Measurements from ENCODE around the gene ZNF398. TPM values are rescaled to one million over a fixed set of nuclear protein-coding genes. Genes with fewer than 3 reads are reported as not detected.

Gene ZNF398
- total and polyA plus RNA-seq, 10 of the 15 experiments (the other 5 are each of a cell fraction or from before 2014, with no cell fraction given) = 2.3 to 15.3 (median 10.0) TPM

DNA sequence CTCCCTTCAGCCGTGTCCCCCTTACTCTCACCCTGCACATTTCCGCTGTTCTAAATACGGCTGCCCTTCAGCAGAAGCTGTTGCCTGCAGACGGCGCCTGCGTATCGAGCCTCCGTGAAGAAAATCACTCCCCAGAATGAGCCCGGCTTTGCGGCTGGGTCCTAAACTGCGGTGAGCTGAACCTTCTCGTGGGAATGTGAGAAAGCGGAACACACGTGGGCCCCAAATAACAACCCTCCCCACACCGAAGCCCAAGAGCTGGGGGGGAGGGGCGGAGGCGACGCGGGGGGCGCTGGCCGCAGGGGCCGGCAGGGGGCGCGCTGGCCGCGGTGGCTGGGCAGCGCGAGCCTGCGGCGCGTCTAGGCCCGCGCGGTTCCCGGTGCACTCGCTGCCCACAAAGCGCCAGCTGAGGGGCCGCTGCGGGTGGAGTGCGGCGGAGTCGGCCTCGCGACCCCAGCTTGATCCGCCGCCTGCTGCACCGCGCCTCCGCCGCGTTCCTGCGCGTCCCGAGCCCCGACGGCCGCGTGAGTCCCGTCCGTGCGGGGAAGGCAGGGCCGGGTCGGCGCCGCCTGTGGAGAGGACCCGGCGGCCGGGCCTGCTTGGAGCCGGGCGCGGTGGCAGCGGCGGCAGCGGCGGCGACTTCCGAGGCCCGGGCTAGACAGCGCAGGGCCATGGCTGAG is at the start of gene ZNF398 (continued):
- TF ChIP-seq, protein P1, sequence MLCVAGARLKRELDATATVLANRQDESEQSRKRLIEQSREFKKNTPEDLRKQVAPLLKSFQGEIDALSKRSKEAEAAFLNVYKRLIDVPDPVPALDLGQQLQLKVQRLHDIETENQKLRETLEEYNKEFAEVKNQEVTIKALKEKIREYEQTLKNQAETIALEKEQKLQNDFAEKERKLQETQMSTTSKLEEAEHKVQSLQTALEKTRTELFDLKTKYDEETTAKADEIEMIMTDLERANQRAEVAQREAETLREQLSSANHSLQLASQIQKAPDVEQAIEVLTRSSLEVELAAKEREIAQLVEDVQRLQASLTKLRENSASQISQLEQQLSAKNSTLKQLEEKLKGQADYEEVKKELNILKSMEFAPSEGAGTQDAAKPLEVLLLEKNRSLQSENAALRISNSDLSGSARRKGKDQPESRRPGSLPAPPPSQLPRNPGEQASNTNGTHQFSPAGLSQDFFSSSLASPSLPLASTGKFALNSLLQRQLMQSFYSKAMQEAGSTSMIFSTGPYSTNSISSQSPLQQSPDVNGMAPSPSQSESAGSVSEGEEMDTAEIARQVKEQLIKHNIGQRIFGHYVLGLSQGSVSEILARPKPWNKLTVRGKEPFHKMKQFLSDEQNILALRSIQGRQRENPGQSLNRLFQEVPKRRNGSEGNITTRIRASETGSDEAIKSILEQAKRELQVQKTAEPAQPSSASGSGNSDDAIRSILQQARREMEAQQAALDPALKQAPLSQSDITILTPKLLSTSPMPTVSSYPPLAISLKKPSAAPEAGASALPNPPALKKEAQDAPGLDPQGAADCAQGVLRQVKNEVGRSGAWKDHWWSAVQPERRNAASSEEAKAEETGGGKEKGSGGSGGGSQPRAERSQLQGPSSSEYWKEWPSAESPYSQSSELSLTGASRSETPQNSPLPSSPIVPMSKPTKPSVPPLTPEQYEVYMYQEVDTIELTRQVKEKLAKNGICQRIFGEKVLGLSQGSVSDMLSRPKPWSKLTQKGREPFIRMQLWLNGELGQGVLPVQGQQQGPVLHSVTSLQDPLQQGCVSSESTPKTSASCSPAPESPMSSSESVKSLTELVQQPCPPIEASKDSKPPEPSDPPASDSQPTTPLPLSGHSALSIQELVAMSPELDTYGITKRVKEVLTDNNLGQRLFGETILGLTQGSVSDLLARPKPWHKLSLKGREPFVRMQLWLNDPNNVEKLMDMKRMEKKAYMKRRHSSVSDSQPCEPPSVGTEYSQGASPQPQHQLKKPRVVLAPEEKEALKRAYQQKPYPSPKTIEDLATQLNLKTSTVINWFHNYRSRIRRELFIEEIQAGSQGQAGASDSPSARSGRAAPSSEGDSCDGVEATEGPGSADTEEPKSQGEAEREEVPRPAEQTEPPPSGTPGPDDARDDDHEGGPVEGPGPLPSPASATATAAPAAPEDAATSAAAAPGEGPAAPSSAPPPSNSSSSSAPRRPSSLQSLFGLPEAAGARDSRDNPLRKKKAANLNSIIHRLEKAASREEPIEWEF (IDR thresholded peaks at IDR 0.05; ENCODE audit: insufficient replicate concordance, low read depth, low read length) = peak; percentile 33
- TF ChIP-seq SPI1 (IDR thresholded peaks at IDR 0.05; ENCODE audit: borderline replicate concordance, insufficient read depth, low read depth, low read length) (peak; percentile 62; the same call in 1 of the 2 replicates), SMAD1 (IDR thresholded peaks at IDR 0.05; ENCODE audit: low read depth, partially characterized antibody) (peak; percentile 39), IRF4 (IDR thresholded peaks at IDR 0.05; ENCODE audit: low read depth, low read length) (no peak), CREM (IDR thresholded peaks at IDR 0.05; ENCODE audit: low read depth) (peak; percentile 51), BCL11A (IDR thresholded peaks at IDR 0.05; ENCODE audit: low read depth, low read length) (no peak), ZNF384 (IDR thresholded peaks at IDR 0.05; ENCODE audit: borderline replicate concordance, low read depth, low read length) (no peak), STAT3 (IDR thresholded peaks at IDR 0.05; ENCODE audit: low read depth, low read length) (no peak), POLR2A (IDR thresholded peaks at IDR 0.05; ENCODE audit: low read depth, low read length) (peak; percentile 86), TCF12 (IDR thresholded peaks at IDR 0.05; ENCODE audit: low read depth, low read length) (no peak), POLR2AphosphoS2 (IDR thresholded peaks at IDR 0.05; ENCODE audit: low read depth, low read length) (0 out of 2 replicates have a peak, but pooled peaks have one; percentile 45), TCF7 (IDR thresholded peaks at IDR 0.05; ENCODE audit: borderline replicate concordance) (no peak), NBN (IDR thresholded peaks at IDR 0.05) (peak; percentile 89)
- TF ChIP-seq, protein P2, sequence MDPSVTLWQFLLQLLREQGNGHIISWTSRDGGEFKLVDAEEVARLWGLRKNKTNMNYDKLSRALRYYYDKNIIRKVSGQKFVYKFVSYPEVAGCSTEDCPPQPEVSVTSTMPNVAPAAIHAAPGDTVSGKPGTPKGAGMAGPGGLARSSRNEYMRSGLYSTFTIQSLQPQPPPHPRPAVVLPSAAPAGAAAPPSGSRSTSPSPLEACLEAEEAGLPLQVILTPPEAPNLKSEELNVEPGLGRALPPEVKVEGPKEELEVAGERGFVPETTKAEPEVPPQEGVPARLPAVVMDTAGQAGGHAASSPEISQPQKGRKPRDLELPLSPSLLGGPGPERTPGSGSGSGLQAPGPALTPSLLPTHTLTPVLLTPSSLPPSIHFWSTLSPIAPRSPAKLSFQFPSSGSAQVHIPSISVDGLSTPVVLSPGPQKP (IDR thresholded peaks at IDR 0.05; ENCODE audit: low read depth, low read length) = 0 out of 2 replicates have a peak, but pooled peaks have one; percentile 14
- TF ChIP-seq, protein P3, sequence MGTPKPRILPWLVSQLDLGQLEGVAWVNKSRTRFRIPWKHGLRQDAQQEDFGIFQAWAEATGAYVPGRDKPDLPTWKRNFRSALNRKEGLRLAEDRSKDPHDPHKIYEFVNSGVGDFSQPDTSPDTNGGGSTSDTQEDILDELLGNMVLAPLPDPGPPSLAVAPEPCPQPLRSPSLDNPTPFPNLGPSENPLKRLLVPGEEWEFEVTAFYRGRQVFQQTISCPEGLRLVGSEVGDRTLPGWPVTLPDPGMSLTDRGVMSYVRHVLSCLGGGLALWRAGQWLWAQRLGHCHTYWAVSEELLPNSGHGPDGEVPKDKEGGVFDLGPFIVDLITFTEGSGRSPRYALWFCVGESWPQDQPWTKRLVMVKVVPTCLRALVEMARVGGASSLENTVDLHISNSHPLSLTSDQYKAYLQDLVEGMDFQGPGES (IDR thresholded peaks at IDR 0.05) = no peak
- TF ChIP-seq, protein P4, sequence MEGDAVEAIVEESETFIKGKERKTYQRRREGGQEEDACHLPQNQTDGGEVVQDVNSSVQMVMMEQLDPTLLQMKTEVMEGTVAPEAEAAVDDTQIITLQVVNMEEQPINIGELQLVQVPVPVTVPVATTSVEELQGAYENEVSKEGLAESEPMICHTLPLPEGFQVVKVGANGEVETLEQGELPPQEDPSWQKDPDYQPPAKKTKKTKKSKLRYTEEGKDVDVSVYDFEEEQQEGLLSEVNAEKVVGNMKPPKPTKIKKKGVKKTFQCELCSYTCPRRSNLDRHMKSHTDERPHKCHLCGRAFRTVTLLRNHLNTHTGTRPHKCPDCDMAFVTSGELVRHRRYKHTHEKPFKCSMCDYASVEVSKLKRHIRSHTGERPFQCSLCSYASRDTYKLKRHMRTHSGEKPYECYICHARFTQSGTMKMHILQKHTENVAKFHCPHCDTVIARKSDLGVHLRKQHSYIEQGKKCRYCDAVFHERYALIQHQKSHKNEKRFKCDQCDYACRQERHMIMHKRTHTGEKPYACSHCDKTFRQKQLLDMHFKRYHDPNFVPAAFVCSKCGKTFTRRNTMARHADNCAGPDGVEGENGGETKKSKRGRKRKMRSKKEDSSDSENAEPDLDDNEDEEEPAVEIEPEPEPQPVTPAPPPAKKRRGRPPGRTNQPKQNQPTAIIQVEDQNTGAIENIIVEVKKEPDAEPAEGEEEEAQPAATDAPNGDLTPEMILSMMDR (IDR thresholded peaks at IDR 0.05 in 2 of 3, conservative IDR thresholded peaks at IDR 0.05 in 1 of 3; ENCODE audit: control insufficient read depth in 2 of 3, extremely low read depth in 1 of 3, insufficient read depth in 1 of 3, low read depth in 3 of 3, low read length in 3 of 3) = peak; percentile 57 to 67 (median 60); a peak in 5 of 6 replicates
- TF ChIP-seq, protein P5, sequence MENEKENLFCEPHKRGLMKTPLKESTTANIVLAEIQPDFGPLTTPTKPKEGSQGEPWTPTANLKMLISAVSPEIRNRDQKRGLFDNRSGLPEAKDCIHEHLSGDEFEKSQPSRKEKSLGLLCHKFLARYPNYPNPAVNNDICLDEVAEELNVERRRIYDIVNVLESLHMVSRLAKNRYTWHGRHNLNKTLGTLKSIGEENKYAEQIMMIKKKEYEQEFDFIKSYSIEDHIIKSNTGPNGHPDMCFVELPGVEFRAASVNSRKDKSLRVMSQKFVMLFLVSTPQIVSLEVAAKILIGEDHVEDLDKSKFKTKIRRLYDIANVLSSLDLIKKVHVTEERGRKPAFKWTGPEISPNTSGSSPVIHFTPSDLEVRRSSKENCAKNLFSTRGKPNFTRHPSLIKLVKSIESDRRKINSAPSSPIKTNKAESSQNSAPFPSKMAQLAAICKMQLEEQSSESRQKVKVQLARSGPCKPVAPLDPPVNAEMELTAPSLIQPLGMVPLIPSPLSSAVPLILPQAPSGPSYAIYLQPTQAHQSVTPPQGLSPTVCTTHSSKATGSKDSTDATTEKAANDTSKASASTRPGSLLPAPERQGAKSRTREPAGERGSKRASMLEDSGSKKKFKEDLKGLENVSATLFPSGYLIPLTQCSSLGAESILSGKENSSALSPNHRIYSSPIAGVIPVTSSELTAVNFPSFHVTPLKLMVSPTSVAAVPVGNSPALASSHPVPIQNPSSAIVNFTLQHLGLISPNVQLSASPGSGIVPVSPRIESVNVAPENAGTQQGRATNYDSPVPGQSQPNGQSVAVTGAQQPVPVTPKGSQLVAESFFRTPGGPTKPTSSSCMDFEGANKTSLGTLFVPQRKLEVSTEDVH (IDR thresholded peaks at IDR 0.05; ENCODE audit: low read depth, partially characterized antibody) = no peak
